Skin epidermis (tissue), 12 donors: ENCODE results near the gene SLC35B2.

ENCODE experiments used
- H3K27ac ChIP-seq, 21 experiments: fragments of 200-600 bp; sonication (generic) in 11 of 21; one replicate each; pipeline ENCODE4 v1.5.0; 2020; ENCODE audit warnings: mild to moderate bottlenecking in 3 of 21, inconsistent platforms in 2 of 21, moderate library complexity in 2 of 21
- H3K4me3 ChIP-seq, 7 experiments: fragments of 200-600 bp; sonication (generic) in 2 of 7; one replicate each; pipeline ENCODE4 v1.5.0; 2020; ENCODE audit warnings: inconsistent platforms in 2 of 7, mild to moderate bottlenecking in 2 of 7, moderate library complexity in 1 of 7

SLC35B2 gene

DNA sequence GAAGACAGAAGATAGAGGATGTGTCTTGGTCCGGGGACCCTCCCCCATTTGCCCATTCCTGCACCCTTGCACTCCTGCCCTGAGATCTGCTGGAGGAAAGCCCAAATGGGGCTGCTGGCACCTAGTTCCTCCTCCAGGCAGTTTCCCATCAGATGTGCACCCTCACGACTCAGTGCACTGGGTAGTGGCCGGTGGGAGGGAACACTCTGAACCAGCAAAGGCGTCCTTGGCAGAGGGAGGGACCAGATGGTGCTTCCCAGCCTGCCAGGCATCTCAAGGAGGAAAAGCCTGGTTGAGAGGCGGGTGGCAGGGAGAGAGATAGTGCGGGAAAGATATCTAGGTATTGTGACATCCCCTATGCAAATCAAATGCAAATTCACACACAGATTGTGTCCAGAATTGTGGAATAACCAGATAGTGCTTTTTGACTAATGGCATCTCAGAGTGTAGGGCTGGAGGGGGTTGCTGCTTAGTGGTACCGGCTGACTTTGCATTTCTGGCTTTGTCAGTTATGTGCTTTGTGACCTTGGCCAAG lies 32.5 kb upstream of the SLC35B2 start:
- no peak overlapping the region for H3K27ac ChIP-seq

DNA sequence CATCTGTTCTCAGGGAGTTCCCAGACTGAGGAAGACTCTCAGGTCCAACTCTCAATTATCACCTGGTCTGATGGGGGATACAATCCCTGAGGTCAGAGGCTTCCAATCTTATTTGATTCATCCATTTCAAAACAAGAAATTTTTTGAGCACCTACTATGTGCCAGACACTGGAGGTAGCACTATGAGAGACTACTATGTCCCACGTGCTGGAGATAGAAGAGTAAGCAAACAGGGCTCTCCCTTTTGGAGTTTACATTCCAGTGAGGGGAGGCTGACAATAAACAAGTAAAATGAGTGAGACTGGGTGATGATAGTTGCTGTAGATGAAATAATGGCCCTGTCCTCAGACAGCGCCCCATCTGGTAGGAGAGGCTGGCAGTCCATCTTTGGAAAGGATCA lies 29.4 kb upstream of the SLC35B2 start:
- no peak overlapping the region for H3K4me3 ChIP-seq
- no peak overlapping the region for H3K27ac ChIP-seq

More for the DNA sequence above, 32.5 kb upstream of the SLC35B2 start:
- no peak overlapping the region for H3K4me3 ChIP-seq

DNA sequence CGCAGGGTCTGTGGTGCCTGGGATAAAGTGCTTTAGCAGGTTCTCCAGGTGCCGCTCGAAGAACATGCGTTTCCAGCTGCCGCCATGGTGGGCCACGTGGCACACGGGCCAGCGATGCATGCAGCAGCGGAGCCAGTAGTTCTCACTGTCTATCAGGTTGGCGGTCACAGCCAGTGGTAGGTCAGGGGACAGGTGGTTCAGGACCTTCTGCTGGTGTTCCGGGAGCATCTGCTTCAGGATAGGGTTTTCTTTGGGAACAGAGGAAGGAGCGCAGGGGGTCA lies 28.9 kb upstream of the SLC35B2 start:
- Histone ChIP-seq H3K27ac (no peak overlapping the region), H3K4me3 (no peak overlapping the region)

DNA sequence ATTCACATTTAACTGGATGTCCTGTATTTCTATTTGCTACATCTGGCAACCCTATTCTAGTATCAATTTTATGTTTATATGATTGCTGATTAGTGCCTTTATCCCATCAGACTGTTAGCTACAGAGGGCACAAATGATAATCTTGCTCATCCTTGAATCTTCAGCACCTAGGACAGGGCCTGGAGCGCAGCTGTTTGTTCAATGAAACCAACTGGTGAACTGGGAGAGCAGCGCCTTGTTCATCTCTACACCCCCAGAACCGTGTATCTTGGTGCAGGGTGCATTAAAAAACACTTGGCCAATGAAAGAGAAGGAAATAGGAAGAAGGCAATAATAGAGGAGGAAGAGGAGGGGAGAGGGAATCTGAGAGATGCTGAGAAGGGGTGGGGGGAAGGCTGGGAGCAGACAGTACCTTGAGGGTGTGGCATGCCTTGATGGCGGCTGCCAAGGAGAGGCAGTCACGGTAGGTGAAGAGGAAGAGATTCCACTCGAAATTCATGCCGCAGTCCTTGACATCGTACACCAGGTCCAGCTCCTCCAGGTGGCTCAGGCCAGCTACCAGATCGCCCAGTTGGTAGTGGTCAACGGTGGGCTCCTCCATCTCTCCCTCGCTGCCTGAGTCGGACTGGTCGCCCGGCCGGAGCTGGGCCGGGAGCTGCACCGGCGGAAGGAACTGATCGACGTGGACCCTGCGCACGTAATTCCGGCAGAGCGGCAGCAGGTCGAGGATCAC lies 28.4 kb upstream of the SLC35B2 start:
- Histone ChIP-seq H3K27ac (no peak overlapping the region), H3K4me3 (no peak overlapping the region)

DNA sequence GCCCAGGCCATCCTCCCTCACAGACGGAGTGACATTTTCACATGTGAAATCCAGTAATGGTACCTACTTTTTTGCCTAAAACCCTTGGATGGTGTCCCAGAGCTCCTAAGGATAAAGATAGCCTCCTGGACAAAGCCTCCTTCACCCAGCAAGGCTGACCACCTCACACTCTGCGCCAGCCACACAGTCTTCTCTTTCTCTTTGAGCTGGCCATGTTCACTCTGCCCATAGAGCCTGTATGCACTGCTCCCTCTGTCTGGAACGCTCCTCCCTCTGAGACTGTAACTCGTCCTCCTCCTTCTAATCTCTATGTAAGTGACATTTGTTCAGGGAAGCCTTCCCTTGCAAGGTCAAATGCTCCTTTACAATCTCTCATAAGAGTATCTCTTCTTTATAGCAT lies 27.5 kb upstream of the SLC35B2 start:
- Histone ChIP-seq H3K4me3 (no peak overlapping the region), H3K27ac (no peak overlapping the region)

DNA sequence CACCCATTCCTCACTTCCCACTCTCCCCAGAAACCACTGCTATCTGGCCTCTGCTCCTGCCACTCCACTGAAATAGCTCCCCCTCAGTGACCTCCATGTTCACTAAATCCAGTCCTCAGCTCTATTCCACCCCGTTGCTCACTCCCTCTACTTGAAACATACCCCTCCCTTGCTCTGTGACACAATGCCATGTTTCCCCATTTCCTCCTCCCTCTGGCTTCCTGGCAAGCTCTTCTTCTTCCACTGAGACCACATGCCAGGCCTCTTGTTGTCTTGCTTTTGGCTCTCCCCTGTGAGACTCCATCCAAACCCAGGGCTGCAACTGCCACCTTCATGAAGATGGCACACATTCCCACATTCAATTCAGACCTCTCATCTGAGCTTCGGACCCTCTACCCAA lies 26.8 kb upstream of the SLC35B2 start:
- no peak overlapping the region for H3K4me3 ChIP-seq
- H3K27ac ChIP-seq: no peak overlapping the region

DNA sequence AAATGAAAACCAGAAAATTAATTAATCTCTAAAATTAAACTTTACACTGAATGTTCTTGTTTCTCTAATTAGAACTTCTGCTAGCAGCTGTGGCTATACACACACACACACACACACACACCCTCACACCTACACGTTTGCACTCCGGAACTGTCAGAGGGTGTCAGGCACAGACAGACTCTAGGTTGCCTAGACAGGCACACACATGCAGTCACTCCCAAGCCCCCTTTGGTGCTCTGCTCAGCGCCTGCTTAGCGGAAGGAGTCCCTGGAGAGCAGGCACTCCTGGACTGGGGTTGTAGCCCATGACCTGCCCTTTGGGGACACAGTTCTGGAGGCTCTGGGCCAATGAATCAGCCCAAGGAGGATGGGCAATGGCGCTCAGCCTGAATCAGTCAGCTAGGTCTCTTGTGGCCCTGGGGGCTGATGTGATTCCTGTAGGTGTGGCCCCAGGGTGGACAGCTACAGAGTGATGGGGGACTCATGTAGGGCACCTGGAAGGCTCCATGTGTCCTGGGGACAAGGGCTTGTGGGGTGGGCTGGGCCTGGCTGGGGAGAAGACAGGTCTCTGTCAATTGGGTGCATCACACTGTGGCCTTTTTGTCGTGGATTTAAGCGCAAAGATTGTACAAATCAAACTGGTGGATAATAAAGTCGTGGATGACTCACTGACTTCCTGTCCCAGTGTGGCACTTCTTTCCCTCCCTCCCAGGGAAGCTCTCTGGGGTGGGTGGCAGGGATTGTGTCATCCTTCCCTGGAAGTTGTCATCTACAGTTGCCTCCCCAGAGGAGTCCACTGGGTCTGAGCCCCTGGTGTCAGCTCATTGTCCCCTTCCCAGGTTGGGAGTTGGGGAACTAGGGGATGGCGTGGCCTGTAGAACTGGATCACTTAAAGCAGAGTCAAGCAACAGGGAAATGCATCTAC lies 21.7 kb upstream of the SLC35B2 start:
- Histone ChIP-seq H3K4me3 (no peak overlapping the region), H3K27ac (no peak overlapping the region)

DNA sequence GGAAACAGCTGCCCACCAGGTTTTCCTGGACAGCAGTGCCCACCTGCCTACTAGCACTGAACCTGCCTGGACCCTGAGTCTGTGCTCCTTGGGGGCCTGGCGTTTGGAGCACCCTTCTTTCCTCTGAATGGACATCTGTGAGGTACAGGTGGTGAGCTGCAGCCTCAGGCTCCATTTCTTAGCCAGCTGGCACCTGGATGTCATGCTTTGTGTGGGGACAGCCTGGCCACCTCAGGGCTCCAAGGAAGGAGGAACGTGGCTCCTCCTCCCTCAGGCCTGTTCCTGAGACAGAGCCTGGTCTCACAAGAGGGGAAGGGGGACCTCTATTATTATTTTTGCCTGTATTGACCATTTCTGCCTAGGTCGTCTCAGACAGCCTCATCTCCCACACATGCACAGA lies 21.0 kb upstream of the SLC35B2 start:
- no peak overlapping the region for H3K27ac ChIP-seq
- H3K4me3 ChIP-seq: no peak overlapping the region

DNA sequence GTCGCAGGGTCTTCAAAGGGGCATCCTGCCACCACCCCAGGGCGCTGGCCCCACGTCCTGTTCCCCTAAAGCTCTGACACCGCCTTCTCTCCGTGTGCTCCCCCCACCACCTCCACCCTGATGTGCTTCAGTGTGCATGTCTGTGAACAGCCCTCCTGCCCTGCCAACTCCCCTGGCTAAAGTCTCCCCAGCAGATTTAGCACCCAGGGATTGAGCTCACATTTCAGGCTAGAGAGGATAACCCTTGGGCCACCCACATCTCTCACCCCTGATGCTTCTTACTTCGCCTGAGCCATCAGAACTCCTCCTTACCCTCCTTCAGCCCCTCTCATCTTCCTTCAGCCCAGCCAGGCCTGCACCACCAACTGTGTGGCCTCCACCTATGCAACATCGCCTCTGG lies 20.4 kb upstream of the SLC35B2 start:
- H3K27ac ChIP-seq: no peak overlapping the region

DNA sequence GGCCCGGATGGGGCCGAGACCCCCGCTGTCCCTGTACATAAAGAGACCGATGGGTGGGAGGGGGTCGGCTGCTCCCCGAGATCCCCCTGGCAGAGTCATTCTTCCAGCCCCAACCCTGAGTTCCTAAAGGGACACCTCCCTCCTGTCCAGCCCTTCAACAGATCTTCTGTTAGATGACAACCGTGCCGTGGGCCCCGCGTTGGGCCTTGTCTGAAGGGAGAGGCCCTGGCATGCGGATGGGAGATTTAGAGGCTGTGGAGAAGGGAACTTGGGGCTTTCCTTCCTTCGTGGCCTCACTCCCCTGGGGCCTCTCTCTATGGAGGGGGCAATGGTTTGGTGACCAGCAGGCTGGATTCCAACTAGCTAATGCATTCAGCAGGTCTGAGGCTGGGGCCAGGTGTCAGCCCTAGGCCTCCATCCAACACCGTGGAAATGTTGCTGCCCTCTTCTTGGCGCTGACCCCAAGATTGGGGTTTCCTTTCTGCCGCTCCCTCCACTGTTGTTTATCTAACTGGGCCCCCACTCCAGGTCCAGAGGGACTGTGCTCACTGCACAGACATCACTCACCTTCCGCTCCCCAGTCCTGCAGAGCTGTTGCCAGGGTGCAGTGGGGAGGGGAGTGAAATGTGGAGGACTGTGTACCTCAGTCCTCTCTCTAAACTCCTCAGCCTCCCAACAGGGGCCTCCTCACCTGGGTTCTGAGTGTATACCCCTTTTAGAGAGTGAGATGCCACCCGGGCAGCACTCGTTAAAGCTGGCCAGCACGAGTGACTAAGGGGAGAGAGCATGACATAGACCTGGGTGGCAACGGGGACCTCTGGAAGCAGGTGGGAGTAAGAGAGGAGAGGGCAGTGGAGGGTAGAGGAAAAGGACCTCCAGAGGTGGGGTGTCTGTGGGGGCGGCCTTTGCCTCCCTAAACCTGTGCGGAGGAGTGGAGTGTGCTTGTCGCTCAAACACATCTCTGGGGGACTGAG lies 19.6 kb upstream of the SLC35B2 start:
- H3K4me3 ChIP-seq: peak overlapping the region in 1 of 7 experiments; percentile 7
- H3K27ac ChIP-seq: no peak overlapping the region

More for the DNA sequence above, 20.4 kb upstream of the SLC35B2 start:
- no peak overlapping the region for H3K4me3 ChIP-seq

DNA sequence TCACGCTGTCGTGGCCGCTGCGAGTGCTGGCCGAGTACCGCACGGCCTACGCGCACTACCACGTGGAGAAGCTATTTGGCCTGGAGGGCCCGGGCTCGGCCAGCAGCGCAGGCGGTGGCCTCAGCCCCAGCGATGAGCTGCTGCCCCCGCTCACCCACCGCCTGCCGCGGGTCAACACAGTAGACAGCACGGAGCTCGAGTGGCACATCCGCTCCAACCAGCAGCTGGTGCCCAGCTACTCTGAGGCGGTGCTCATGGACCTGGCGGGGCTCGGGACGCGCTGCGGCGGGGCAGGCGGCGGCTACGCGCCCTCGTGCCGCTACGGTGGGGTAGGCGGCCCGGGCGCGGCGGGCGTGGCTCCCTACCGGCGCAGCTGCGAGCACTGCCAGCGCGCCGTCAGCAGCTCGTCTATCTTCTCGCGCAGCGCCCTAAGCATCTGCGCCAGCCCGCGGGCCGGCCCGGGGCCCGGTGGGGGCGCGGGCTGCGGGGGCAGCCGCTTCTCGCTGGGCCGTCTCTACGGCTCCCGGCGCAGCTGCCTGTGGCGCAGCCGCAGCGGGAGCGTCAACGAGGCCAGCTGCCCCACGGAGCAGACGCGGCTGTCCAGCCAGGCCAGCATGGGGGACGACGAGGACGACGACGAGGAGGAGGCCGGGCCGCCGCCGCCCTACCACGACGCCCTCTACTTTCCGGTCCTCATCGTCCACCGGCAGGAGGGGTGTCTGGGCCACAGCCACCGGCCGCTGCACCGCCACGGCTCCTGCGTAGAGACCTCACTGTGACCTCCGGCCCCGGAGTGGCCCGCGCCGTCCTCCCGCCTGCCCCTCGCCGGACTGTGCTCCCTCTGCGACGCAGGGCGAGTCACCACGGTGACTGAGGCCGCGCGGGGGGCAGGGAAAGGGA lies 18.7 kb upstream of the SLC35B2 start:
- H3K27ac ChIP-seq: peak overlapping the region in 1 of 21 experiments; percentile 6
- peak overlapping the region in 3 of 7 experiments; percentile 7 to 32 (median 22) for H3K4me3 ChIP-seq

DNA sequence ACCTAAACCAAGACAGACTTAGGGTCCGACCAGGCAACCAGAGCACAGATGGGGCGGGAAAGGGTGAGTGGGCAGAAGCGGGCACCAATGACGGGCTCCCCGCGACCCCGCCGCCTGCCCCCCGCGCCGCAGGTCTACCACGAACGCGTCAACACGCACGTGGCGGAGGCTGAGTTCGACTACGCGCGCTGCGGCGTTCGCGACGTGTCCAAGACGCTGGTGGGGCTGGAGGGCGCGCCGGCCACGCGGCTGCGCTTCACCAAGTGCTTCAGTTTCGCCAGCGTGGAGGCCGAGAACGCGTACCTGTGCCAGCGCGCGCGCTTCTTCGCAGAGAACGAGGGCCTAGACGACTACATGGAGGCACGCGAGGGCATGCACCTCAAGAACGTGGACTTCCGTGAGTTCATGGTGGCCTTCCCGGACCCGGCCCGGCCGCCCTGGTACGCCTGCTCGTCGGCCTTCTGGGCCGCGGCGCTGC lies 18.0 kb upstream of the SLC35B2 start:
- H3K27ac ChIP-seq: no peak overlapping the region
- no peak overlapping the region for H3K4me3 ChIP-seq

DNA sequence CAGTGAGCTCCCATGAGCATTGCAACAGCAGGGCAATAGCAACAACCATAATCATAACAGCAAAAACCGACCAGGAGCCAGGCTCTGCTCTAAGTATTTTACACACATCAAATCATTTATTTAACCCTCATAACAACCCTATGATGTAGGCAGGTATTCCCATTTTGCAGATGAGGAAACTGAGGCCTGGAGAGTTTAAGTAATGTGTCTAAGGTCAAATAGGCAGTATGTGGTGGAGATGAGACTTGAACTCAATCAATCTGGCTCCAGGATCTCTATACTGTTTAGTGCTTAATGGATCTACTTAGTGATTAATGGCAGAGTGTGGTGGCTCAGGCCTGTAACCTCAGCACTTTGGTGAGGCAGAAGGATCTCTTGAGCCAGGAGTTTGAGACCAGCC lies 16.3 kb upstream of the SLC35B2 start:
- H3K4me3 ChIP-seq: no peak overlapping the region
- H3K27ac ChIP-seq: no peak overlapping the region

DNA sequence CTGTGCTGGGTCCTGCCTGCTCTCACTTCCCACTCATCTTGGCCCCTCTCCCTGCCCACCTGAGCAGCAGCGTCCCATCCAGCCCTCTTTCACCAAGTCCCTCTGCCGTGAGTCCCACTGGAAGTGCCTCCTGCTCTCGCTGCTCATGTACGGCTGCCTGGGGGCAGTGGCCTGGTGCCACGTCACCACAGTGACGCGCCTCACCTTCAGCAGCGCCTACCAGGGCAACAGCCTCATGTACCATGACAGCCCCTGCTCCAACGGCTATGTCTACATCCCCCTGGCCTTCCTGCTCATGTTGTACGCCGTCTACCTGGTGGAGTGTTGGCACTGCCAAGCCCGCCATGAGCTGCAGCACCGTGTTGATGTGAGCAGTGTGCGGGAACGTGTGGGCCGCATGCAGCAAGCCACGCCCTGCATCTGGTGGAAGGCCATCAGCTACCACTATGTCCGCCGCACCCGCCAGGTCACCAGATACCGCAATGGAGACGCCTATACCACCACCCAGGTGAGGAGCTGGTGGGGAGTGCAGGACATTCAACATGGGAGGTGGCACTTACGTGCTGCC lies 15.8 kb upstream of the SLC35B2 start:
- Histone ChIP-seq H3K27ac (no peak overlapping the region), H3K4me3 (no peak overlapping the region)

DNA sequence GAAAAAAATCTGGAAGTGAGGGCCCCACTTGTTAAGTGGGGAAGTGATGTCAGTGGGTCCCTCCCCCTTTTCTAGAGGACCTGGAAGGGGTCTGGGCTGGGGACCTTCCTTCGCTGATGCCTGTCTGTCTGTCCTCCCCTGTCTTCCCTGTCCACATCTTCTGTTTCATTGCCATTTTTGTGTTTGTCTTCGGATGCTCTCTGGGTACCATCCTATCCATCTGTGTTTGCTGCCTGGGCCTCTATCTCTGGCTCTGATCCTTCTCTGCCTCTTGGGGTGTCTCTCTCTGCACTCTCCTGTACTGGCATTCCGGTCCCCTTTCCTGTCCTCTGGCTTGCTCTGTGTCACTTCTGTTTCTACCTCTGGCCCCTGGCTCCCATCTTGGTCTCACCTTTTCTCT lies 15.2 kb upstream of the SLC35B2 start:
- H3K27ac ChIP-seq: no peak overlapping the region
- no peak overlapping the region for H3K4me3 ChIP-seq

DNA sequence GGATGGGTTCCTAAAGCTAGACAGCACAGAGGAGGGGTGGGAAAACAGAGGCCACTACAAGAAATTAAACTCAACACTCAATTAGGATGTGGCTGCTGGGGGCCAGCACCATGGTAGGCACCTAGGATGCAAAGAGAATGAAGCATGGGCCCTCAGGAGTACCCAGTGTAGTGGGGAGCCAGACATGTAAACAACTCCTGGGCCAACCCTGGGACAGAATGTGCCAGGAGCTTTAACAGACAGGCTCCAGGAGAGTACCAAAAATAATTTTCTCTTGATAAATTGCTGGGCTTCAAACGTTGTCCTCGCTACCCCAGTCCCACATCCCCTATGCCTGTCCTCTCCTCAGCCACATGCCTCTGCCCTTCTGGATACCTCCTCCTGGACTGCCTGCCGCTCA lies 14.6 kb upstream of the SLC35B2 start:
- no peak overlapping the region for H3K27ac ChIP-seq
- no peak overlapping the region for H3K4me3 ChIP-seq

DNA sequence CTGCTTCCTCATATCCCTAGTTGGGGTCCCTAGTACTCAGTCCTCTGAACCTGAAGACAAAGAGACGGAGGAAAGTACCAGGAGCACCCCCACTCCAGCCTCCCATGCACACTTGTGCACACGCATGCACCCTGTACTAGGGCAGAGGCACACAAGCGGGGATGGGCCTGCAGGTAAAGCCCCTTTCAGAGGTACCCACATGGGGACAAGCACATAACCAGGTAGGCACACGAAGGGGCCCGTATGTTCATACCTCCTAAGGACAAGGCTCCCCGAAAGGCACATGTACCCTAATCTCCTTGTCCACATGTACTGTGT lies 14.0 kb upstream of the SLC35B2 start:
- H3K27ac ChIP-seq: no peak overlapping the region

DNA sequence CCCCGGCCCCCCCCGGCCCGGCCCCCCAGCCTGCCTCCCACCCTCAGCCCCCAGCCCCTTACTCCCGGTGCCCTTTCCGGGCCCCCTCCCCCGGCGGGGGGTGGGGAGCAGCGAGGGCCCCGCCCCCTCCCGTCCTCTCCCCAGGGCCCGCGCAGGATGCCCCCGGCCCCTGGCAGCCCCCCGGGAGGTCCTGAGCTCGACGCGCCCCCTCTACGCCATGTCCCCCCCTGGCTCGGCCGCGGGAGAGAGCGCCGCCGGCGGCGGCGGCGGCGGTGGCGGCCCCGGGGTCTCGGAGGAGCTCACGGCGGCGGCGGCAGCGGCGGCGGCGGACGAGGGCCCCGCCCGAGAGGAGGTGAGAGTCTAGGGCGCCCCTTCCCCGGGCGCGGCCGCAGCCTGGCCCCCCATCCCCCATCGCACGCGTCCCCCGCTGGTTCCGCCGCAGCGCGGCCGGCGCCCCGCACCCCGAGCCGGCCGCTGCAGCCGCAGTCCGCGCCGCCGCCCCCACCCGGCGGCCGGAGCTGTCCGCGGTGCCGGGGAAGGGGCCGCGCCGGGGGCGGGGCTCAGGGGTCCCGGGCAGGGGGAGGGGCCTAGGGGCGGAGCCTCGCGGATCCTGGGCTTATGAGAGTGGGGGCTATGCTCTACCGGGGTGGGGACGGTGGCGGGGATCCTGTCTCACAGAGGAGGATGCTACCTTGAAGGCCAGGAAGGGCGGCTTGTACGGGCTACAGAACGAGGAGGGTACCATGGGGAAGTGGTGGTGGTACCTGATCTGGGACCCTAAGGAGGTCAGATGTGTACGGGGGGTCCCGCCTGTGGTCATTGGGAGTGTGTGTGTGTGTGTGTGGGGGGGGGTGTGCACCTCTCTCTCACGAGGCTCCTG lies 13.4 kb upstream of the SLC35B2 start:
- no peak overlapping the region for H3K27ac ChIP-seq
- H3K4me3 ChIP-seq: peak overlapping the region in 5 of 7 experiments; percentile 17 to 44 (median 25)

More for the DNA sequence above, 14.0 kb upstream of the SLC35B2 start:
- H3K4me3 ChIP-seq: no peak overlapping the region
